ENCODE data around the gene CCL19.
A peak's percentile ranks its signal among the peaks of the same experiment; 100 is the strongest.

CCL19 gene

DNA sequence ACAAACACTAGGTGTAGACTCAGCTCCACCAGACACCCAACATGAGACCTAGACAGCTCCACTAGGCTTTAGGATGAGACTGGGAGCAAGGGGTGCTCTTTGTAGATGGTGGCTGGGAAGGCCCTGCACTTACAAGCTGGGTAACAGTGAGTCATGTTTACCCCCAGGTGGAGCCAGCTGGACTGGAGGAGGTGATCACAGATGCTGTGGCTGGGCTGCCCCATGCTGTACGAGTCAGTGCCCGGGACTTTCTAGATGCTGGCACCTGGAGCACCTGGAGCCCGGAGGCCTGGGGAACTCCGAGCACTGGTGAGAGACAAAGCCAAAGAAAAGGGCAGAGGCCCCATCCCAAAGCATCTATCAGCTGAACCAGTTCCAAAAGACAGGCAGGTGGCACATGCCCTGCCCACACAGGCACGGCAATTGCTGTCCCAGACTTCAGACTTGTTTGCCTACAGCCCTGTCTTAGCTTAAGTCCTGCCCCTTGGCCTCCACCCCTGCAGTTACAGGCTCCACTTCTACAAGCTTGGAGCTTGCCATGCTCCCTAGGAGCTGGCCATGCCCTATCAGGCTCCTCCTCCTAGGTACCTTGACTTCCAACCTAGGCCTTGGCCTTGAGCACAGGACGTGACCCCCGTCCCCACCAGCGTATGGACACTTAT lies 31.4 kb downstream of the CCL19 start:
- peak; percentile 4 for DNase-seq

DNA sequence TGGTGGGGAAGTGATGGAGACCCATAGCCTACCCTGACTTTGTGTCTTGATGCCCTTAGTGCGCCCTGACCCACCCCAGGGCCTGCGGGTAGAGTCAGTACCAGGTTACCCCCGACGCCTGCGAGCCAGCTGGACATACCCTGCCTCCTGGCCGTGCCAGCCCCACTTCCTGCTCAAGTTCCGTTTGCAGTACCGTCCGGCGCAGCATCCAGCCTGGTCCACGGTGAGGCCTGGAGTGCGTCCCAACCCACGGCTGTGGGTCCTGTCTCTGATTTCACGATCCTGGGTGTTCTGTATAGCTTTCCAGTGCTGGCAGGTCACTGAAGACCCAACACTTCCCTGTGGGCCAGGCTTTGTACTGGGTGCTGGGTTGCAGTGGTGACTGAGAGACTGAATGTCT lies 32.6 kb downstream of the CCL19 start:
- DNase-seq: no peak

DNA sequence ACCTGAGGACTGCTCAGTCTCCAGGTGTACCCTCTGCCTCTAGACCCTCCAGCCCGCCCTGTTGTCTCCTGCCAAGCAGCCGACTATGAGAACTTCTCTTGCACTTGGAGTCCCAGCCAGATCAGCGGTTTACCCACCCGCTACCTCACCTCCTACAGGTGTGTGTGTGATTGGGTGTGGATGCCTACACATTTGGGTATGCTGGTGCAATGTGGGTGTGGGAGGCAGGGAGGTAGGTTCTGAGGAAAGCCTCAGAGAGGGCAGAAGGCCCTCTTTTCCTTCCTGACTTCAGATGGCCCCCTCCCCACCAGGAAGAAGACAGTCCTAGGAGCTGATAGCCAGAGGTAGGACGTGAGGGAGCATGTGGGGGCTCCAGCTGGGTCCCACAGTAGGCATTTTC lies 34.1 kb downstream of the CCL19 start:
- no peak for DNase-seq

DNA sequence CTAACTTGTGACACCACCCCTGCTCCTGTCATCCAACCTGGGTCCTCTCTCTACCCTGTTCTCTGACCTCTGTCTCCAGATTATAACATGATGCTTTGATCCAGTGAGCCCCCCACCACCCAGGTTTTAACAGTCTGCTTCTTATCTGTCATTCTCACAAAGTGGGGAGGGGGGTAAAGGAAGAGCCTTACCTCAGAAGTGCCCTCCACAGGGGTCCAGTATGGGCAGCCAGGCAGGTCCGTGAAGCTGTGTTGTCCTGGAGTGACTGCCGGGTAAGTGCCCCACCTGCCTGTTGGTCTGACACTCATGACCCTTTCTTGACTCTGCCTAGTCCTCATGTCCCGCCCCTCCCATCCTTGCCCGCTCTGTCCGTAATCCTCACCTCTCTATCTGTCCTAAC lies 35.7 kb downstream of the CCL19 start:
- no peak for DNase-seq

DNA sequence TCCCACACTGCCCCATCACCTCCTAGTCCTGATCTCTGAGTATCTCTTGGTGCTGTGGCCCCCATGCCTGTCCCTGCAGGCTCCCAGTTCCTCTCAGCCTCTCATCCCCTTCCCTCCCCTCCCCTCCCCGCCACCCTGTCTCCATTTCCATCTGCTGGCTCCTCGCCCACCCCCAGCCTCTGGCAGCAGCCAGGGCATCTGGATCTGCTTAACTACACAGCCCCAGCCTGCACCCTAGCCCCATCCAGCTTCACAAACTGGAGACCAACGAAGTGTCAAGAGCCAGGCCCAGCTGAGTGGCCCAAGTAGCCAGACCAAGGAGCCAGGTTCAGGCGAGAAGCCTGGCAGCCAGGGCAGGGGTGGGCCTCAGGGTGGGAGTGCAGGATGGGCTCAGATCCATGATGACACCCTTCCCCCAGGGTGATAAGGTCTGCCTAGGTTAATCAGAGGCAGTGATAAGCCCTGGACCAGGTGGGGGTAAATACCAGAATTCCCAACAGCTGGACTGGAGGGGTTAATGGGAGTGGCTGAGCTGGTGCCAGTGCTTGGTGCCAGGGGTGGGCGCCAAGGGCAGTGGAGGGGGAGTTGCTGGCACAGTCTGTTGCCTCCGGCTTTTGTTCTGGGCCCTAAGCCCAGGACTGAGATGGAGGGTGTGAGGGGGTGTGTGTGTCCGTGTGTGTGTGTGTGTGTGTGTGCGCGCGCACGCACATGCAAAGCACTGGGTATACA lies 36.6 kb downstream of the CCL19 start:
- DNase-seq: peak; percentile 76

DNA sequence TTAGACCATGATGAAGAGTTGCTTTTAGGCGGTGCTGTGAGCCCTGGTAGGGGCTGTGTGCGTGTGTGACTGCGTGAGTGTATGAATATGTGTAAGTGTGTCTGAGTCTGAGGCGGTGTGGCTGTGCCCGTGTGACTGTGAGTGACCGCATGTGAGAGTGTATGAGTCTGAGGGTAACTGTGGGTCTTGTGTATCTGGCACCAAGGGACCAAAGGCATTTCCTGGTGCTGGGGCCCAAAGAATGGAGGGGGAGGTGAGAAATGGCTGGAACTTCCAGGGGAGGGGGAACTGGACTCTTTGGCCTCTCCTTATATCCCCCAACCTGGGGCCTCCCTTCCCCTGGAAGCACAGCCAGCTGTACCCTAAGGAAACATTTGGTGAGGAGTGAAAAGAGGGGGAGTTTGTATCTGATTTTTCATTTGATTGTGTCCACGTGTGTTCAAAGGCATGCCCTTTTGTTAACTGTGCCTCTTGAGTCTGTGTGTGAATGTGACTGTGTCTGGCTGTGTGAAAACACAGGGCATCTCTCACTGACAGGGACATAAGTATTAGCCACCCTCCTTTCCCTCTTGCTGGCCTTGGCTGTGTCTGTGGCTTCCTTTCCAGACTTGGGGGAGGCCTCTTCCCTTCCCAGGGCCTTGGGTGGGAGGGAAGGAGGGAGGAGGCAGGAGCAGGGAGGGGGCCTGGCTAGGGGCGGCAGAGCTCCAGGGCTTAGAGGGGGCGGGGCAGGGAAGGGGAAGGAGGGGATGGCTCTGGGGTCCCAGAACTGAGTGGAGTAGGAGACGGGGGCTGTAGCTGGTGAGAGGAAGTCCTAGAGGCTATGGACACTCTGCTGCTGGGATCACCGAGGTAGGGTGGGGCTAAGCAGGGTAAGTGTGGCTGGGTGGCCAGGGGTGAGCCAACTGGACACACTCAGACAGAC lies 37.7 kb downstream of the CCL19 start:
- no peak for DNase-seq

DNA sequence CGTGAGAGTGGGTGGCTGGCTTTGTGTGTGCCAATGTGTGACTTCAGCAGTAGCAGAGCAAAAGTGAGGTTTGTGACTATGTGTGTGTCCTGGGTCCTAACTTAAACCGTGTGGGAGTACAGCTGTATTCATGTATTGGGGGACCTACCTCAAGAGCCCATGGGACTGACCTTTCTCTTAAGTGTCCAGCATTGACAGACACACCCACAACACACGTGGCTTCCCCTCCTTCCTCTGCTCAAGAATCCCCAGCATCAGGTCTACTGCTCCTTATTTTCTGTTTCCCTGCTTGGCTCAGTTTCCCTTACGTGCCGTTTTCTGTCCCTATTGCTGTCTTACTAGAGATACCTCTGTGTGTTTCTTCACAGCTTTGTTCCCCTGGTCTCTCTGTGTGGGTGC lies 38.5 kb downstream of the CCL19 start:
- DNase-seq: no peak

DNA sequence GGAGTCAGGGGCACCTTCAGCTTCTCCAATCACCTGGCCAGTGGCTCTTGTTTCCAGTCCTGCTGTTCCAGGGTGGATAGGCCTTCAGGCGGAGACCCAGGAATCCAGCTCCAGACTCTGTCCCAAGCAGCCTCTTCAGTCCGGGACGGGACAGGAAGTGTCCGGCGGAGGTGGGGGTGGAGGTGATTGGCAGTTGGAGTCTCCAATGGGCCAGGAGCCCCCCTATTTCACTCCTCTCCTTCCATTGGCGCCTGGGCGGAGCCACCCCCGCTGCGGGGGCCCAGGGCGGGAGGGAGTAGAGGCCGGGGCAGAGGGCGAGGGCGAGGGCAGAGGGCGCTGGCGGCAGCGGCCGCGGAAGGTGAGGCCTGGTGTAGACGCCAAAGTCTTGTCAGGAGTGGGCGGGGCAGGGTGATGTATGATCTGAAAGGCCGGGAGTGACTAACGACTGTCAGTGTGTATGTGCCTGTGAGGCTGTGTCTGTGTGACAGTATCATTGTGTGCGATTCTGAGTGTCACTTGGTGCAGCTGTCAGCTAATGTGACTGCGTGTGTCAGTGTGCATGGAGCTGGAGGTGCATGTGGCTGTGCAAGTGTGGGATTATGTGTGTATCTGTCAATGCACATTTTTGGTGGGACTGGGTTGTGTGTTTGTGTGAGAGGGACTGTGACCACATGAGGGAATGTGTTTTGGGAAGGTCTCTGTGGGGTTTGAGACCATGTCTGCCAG lies 39.0 kb downstream of the CCL19 start, which contains the start of gene IL11RA:
IL11RA (plus strand) TSS at position 310 of the 726 bp plus-strand sequence. CDS start 3,033 bp downstream, outside the sequence.
- DNase-seq: peak; percentile 35

DNA sequence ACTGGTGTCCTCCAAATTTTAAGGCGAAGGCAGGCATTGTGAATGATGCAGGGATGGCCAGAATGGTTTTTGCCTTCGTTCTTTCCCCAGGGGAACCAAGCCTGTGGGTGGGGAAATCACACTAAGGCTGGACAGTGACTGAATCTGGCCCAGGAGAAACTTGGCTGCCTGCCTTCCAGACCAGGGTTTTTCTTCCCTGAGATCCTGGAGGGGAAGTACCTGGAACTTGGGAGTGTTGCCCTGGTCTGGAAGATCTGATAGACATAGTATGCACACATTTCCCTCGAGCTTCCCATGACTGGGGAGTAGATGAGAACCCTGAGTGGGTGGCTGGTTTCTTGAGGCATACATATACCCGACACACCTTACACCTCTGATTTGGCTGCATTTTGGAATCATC lies 39.8 kb downstream of the CCL19 start:
- no peak for DNase-seq

DNA sequence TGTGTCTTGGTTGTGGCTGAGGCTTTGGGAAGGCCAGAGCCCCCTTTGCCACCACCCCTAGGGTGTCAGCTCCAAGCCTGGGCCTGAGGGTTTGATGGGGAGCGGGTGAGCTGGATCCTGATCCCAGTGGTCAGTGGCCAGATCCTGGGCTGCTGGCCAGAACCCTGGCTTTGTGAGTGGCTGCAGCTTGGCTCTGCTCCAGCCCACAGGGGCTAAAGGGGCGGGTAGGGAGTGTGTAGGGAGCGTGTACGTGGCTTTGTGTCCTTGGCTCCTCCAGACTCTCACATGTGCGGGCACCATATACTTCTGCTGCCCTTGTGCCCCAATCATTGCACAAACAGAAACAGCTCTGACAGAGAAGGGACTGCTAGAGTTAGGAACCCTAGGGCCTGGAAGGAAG lies 40.3 kb downstream of the CCL19 start:
- DNase-seq: no peak

DNA sequence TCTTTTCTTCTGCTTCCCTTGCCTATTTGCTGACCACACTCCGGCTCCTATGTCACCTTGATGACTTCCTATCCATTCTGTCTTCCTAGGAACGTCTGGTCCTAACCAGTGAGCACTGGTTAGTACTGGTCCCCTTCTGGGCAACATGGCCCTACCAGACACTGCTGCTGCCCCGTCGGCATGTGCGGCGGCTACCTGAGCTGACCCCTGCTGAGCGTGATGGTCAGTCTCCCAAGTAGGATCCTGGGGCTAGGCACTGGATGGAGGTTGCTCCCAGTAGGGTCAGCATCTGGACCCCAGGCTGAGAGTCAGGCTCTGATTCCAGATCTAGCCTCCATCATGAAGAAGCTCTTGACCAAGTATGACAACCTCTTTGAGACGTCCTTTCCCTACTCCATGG lies 42.4 kb downstream of the CCL19 start:
- no peak for DNase-seq

DNA sequence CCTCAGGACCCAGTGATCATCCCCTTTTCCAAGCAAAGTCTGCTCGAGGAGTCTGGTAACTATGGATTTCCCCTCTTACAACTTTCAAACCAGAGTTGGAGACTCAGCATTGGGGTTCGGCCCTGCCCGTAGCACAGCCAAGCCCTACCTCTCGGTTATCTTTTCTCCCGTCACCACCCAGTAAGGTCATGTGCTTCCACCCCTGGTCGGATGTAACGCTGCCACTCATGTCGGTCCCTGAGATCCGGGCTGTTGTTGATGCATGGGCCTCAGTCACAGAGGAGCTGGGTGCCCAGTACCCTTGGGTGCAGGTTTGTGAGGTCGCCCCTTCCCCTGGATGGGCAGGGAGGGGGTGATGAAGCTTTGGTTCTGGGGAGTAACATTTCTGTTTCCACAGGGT lies 43.4 kb downstream of the CCL19 start:
- no peak for DNase-seq

DNA sequence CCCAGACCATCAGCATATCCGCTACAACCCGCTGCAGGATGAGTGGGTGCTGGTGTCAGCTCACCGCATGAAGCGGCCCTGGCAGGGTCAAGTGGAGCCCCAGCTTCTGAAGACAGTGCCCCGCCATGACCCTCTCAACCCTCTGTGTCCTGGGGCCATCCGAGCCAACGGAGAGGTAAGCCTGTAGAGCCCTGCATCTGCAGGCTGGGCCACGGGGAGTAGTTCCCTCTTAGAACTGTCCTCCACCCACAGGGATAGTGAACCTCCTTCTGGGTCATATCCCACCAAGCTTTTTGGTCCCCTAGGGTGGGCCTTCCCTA lies 44.0 kb downstream of the CCL19 start:
- no peak for DNase-seq

DNA sequence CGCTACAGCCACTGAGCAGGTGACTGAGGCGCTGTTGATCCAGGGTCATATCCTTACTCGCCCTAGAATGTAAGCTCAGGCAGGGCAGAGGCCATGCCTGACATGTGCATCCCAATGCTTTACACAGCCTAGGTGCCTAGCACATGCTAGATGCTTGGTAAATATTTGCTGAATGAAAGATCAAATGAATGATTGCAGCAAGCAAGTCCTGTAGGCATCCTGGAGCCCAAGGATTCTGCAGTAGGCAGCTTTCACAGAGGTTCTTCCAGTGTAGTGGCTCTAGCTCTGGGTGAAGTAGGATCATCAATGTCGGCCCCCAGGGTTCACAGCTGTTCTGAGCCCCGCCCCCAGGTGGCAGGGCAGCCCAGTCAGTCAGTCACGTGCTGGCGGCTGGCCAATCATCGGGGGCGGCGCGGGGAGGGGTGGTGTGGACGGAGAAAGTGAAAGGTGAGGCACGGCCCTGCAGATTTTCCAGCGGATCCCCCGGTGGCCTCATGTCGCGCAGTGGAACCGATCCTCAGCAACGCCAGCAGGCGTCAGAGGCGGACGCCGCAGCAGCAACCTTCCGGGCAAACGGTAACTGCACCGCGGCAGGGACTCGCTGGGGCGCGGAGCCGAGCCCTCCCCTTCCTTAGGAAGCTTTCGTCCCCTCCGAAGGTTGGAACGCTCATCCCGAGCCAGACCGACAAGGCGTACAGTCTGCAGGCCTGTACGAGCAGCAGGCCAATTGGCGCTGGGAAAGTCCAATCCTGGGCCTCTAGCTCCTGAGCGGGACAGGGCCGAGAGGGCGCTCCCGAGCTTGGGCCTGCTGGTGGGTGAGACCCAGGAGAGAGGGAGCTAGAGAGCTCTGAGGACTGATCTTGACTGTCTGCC lies 44.6 kb downstream of the CCL19 start, which contains the start of gene GALT:
GALT (plus strand) TSS at position 465 of the 873 bp plus-strand sequence; CDS start at position 495, 30 bp downstream.
- DNase-seq: peak; percentile 87

DNA sequence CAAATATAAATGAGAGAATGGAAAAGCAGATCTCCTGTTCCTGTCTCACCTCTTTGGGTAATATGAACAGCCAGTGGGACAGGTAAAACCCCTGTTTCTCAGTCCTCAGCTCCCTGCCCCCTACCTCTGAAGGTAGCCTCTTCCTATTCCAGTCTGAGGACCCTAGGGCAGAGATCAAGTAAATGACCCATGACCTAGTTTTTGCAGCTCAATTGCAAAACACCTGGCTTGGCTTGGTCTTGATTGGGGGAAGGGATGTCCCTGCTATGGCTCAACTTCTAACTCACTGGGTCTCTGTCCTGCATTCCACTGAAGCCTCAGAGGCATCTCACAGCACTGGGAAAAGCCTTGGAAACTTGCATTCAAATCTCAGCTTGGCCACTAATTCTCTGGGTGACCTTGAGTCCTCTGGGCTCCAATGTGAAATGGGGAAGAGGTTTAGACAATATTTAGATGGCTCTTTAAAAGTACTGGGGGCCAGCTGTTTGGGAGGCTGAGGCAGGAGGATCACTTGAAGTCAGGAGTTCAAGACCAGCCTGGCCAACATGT lies 46.2 kb downstream of the CCL19 start:
- DNase-seq: no peak

DNA sequence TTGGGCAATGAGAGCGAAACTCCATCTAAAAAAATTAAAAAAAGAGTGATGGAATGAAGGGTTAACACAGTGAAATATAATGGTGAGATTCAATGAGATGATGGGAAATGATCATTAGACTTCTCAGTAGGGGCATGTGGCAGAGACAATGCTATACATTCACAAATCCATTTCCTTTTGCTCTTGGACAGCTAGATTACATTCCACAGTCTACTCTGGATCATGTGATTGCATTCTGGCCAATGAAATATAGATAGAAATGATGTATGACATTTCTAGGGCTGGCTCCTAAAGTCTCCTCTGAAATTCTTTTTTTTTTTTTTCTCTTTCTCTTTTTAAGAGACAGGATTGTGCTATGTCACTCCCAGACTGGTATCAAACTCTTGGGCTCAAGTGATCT lies 48.4 kb downstream of the CCL19 start:
- no peak for DNase-seq
